Stomach (tissue), 4 donors: ENCODE data around the gene SIK2.

Source experiments
- POLR2A ChIP-seq, 4 donors: fragments of 450-650 bp; IDR thresholded peaks; one replicate each; pipeline ENCODE4 v1.6.1; 2016; ENCODE audit warnings: antibody characterized with exemption in 4 of 4, control low read depth in 2 of 4, mild to moderate bottlenecking in 1 of 4, moderate library complexity in 1 of 4
- POLR2AphosphoS5 ChIP-seq, 3 donors: sonication (generic); formaldehyde crosslinking; IDR thresholded peaks; one replicate each; pipeline ENCODE4 v1.6.1; 2016; ENCODE audit warnings: antibody characterized with exemption in 3 of 3
- TF ChIP-seq, protein P1 (sequence below), 7 experiments: fragments of 450-650 bp in 4 of 7; fragments of 200-600 bp in 3 of 7; sonication (generic) in 3 of 7; IDR thresholded peaks; one replicate each; pipeline ENCODE4 v1.5.1; 2016 to 2019; ENCODE audit warnings: antibody characterized with exemption in 7 of 7, control low read depth in 2 of 7, mild to moderate bottlenecking in 1 of 7

DNA sequence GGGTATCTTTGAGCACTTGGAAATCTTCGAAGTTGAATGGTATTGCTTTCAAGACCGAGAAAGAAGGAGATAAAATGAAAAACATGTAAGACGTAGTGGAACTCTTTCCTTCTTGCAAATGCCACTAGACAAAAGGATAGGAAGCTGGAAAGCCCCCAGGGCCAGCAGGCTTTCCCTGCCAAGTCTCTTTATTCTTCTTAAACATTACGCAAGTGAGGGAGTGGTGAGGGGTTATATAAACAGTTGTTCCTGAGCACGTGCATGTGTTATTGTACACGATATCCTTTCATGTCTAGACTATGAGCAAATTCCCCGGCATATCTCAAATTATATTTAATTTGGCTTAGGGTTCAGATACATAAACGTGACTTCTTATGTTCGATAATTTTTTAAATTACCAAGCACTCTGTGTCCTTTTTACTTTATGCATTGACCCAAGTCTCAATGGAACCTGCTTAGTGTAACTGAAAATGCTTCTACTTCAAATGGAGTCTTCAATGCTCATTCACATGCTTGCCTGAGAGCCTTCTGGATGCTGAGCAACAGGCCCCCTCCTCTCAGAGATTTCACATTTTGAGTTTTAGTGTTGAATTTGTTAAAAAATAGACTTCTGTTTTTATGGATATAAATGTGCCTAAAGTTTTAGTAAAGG lies 104.9 kb downstream of the SIK2 start:
- TF ChIP-seq POLR2A (IDR thresholded peaks at IDR 0.05) = no peak
- TF ChIP-seq, protein P1, sequence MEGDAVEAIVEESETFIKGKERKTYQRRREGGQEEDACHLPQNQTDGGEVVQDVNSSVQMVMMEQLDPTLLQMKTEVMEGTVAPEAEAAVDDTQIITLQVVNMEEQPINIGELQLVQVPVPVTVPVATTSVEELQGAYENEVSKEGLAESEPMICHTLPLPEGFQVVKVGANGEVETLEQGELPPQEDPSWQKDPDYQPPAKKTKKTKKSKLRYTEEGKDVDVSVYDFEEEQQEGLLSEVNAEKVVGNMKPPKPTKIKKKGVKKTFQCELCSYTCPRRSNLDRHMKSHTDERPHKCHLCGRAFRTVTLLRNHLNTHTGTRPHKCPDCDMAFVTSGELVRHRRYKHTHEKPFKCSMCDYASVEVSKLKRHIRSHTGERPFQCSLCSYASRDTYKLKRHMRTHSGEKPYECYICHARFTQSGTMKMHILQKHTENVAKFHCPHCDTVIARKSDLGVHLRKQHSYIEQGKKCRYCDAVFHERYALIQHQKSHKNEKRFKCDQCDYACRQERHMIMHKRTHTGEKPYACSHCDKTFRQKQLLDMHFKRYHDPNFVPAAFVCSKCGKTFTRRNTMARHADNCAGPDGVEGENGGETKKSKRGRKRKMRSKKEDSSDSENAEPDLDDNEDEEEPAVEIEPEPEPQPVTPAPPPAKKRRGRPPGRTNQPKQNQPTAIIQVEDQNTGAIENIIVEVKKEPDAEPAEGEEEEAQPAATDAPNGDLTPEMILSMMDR (IDR thresholded peaks at IDR 0.05) = no peak
- TF ChIP-seq POLR2AphosphoS5 (IDR thresholded peaks at IDR 0.05) = peak; percentile 62 to 89 (median 77)
